Skeletal muscle tissue (tissue), 4 donors: ENCODE results near the gene INTS4. TPM values are rescaled to one million over a fixed set of nuclear protein-coding genes. Genes with fewer than 3 reads are reported as not detected.
"Not testable (repeated sequence)": the region's sequence is repeated elsewhere in the genome, so short reads cannot be mapped to it uniquely, and the experiment has no call there.

Experiments
- H3K27ac ChIP-seq: one replicate; pipeline ENCODE4 v1.7.0; 2013; ENCODE audit warnings: mild to moderate bottlenecking, low read depth, low read length, inconsistent platforms
- H3K27me3 ChIP-seq, 3 donors: one replicate each; pipeline ENCODE4 v1.7.0; 2013; ENCODE audit warnings: low read length in 3 of 3; ENCODE audit not compliant: control insufficient read depth in 3 of 3, insufficient read depth in 3 of 3
- H3K36me3 ChIP-seq, 3 donors: one replicate each; pipeline ENCODE4 v1.7.0; 2013; ENCODE audit warnings: low read length in 3 of 3; ENCODE audit not compliant: control insufficient read depth in 3 of 3, insufficient read depth in 3 of 3
- H3K4me1 ChIP-seq, 3 donors: one replicate each; pipeline ENCODE4 v1.7.0; 2013; ENCODE audit warnings: low read length in 3 of 3, mild to moderate bottlenecking in 3 of 3; ENCODE audit not compliant: control insufficient read depth in 3 of 3, insufficient read depth in 3 of 3
- H3K4me3 ChIP-seq, 3 donors: one replicate each; pipeline ENCODE4 v1.7.0; 2013; ENCODE audit warnings: low read length in 3 of 3
- H3K9ac ChIP-seq, 3 donors: one replicate each; pipeline ENCODE4 v1.7.0; 2013; ENCODE audit warnings: low read length in 3 of 3, mild to moderate bottlenecking in 3 of 3, moderate library complexity in 2 of 3, low read depth in 1 of 3
- H3K9me3 ChIP-seq, 3 donors: one replicate each; pipeline ENCODE4 v1.7.0; 2013; ENCODE audit warnings: low read length in 3 of 3; ENCODE audit not compliant: control insufficient read depth in 3 of 3
- total RNA-seq: library from RNA; depleted of rRNA; stranded (reverse); fragments of >200 nt; gene quantifications from one replicate; pipeline ENCODE4 v1.2.3, GENCODE V29; 2014
- donor health status: Osteomylitis.

INTS4 gene
- total RNA-seq, 1 donor from 2014 or later, result 40.7 TPM

- Histone ChIP-seq H3K9ac (no peak overlapping the region), H3K4me1 (no peaks in the 10 kb centered on the region)
Observed at GRCh38 chr11:78010304-78010703, 15.8 kb upstream of the INTS4 start.

GRCh38 chr11:78009062-78009461 is 14.6 kb upstream of the INTS4 start:
- Histone ChIP-seq H3K27ac (no peak overlapping the region), H3K36me3 (no peaks in the 10 kb centered on the region), H3K9ac (no peak overlapping the region), H3K4me1 (no peaks in the 10 kb centered on the region), H3K9me3 (no peaks in the 10 kb centered on the region), H3K27me3 (no peaks in the 10 kb centered on the region), H3K4me3 (no peak overlapping the region)

More at GRCh38 chr11:78010304-78010703, 15.8 kb upstream of the INTS4 start:
- Histone ChIP-seq H3K27ac (no peak overlapping the region), H3K9me3 (no peaks in the 10 kb centered on the region), H3K27me3 (no peaks in the 10 kb centered on the region), H3K36me3 (no peaks in the 10 kb centered on the region), H3K4me3 (no peak overlapping the region)

GRCh38 chr11:78000193-78000592 is 5.7 kb upstream of the INTS4 start:
- H3K27ac ChIP-seq, result no peak overlapping the region
- no peak overlapping the region for H3K9ac ChIP-seq
- no peaks in the 10 kb centered on the region for H3K27me3 ChIP-seq
- H3K9me3 ChIP-seq, result no peaks in the 10 kb centered on the region
- no peaks in the 10 kb centered on the region for H3K36me3 ChIP-seq
- H3K4me3 ChIP-seq, result no peak overlapping the region
- peaks cover under 1 to 5% (median 2%) of the 10 kb centered on the region in 3 donors for H3K4me1 ChIP-seq

GRCh38 chr11:77999446-78000030 is 5.1 kb upstream of the INTS4 start:
- Histone ChIP-seq H3K9ac (no peak overlapping the region), H3K9me3 (no peaks in the 10 kb centered on the region), H3K4me3 (no peak overlapping the region), H3K36me3 (no peaks in the 10 kb centered on the region), H3K27me3 (no peaks in the 10 kb centered on the region), H3K27ac (no peak overlapping the region), H3K4me1 (peaks cover 3 to 8% (median 4%) of the 10 kb centered on the region in 3 donors)

GRCh38 chr11:77993902-77994301 is 566 bp downstream of the INTS4 start:
- Histone ChIP-seq H3K36me3 (peaks cover 0 to 15% (median 6%) of the 10 kb centered on the region in 3 donors), H3K4me1 (peaks cover 11 to 20% (median 18%) of the 10 kb centered on the region in 3 donors), H3K27ac (peak overlapping the region; percentile 76)

GRCh38 chr11:77990981-77991380 is 3.5 kb downstream of the INTS4 start:
- Histone ChIP-seq H3K9me3 (no peaks in the 10 kb centered on the region), H3K36me3 (peaks cover 0 to 28% (median 16%) of the 10 kb centered on the region in 3 donors), H3K9ac (no peak overlapping the region), H3K4me1 (peaks cover 11 to 20% (median 18%) of the 10 kb centered on the region in 3 donors), H3K27ac (no peak overlapping the region), H3K4me3 (no peak overlapping the region), H3K27me3 (no peaks in the 10 kb centered on the region)

More at GRCh38 chr11:77993902-77994301, 566 bp downstream of the INTS4 start:
- H3K9me3 ChIP-seq, result no peaks in the 10 kb centered on the region
- peak overlapping the region; percentile 87 to 99 (median 91) for H3K4me3 ChIP-seq
- peak overlapping the region; percentile 91 to 93 (median 92) for H3K9ac ChIP-seq
- H3K27me3 ChIP-seq, result no peaks in the 10 kb centered on the region

GRCh38 chr11:77986456-77986855 is 8.0 kb downstream of the INTS4 start:
- not testable (repeated sequence) for H3K9me3 ChIP-seq, H3K27ac ChIP-seq, H3K4me3 ChIP-seq, H3K9ac ChIP-seq, H3K27me3 ChIP-seq, H3K4me1 ChIP-seq
- peaks cover 0 to 35% (median 22%) of the 10 kb centered on the region in 3 donors for H3K36me3 ChIP-seq

- Histone ChIP-seq H3K36me3 (peaks cover 5 to 26% (median 22%) of the 10 kb centered on the region in 3 donors), H3K9me3 (no peaks in the 10 kb centered on the region), H3K9ac (no peak overlapping the region), H3K27ac (no peak overlapping the region), H3K4me3 (no peak overlapping the region), H3K4me1 (no peaks in the 10 kb centered on the region), H3K27me3 (no peaks in the 10 kb centered on the region)
Observed at GRCh38 chr11:77981346-77981947, 13.0 kb downstream of the INTS4 start.

GRCh38 chr11:77968337-77968736 is 26.1 kb downstream of the INTS4 start:
- Histone ChIP-seq H3K36me3 (peaks cover 0 to 8% (median 6%) of the 10 kb centered on the region in 3 donors), H3K9me3 (no peaks in the 10 kb centered on the region), H3K9ac (no peak overlapping the region), H3K4me3 (no peak overlapping the region), H3K4me1 (peaks cover 0 to 3% (median 0%) of the 10 kb centered on the region in 3 donors), H3K27me3 (no peaks in the 10 kb centered on the region), H3K27ac (no peak overlapping the region)

GRCh38 chr11:77967753-77968152 is 26.7 kb downstream of the INTS4 start:
- no peaks in the 10 kb centered on the region for H3K9me3 ChIP-seq
- no peaks in the 10 kb centered on the region for H3K27me3 ChIP-seq
- H3K4me1 ChIP-seq, result peaks cover 0 to 3% (median 0%) of the 10 kb centered on the region in 3 donors
- H3K27ac ChIP-seq, result no peak overlapping the region
- peaks cover 0 to 8% (median 6%) of the 10 kb centered on the region in 3 donors for H3K36me3 ChIP-seq
- H3K9ac ChIP-seq, result no peak overlapping the region
- no peak overlapping the region for H3K4me3 ChIP-seq
